NOMO-1 (cell line): ENCODE results near the gene ADK.

ENCODE experiments used
- DNase-seq, 2 experiments: peaks; one replicate each; lab custom pipeline; 2025; ENCODE audit not compliant: unreplicated experiment in 2 of 2; lab: John Stamatoyannopoulos, UW

ADK gene

GRCh38 chr10:74753442-74754211, 602.6 kb downstream of the ADK start:
- DNase-seq: no peak

GRCh38 chr10:74754381-74754821, 603.4 kb downstream of the ADK start:
- no peak for DNase-seq

GRCh38 chr10:74755273-74755672, 604.3 kb downstream of the ADK start:
- peak; percentile 67 to 82 for DNase-seq
